OCI-LY1 (cell line): ENCODE data around the gene FHIT.

Experiments used
- H2AFZ ChIP-seq: fragments of 200-600 bp; sonication (generic), shearing (Covaris generic); 2 replicates; pipeline ENCODE4 v1.6.0; 2014; ENCODE audit warnings: antibody characterized with exemption, mild to moderate bottlenecking, low read length
- H3F3A ChIP-seq: fragments of 200-600 bp; sonication (generic), shearing (Covaris generic); 2 replicates; pipeline ENCODE4 v1.6.0; 2014; ENCODE audit warnings: mild to moderate bottlenecking, antibody characterized with exemption, low read length, moderate library complexity; ENCODE audit not compliant: insufficient read depth
- H3K27ac ChIP-seq: fragments of 200-600 bp; sonication (generic); 2 replicates; pipeline ENCODE4 v1.5.1; 2014; ENCODE audit warnings: low read length, mixed run types, mild to moderate bottlenecking, low read depth; ENCODE audit not compliant: poor library complexity, severe bottlenecking
- H3K27me3 ChIP-seq: fragments of 200-600 bp; sonication (generic); 2 replicates; pipeline ENCODE4 v1.6.0; 2014; ENCODE audit warnings: antibody characterized with exemption, mild to moderate bottlenecking, low read length, moderate library complexity; ENCODE audit not compliant: insufficient read depth
- H3K36me3 ChIP-seq: fragments of 200-600 bp; sonication (generic); 2 replicates; pipeline ENCODE4 v1.6.1; 2014; ENCODE audit warnings: mild to moderate bottlenecking, antibody characterized with exemption, low read length, moderate library complexity, mixed read lengths; ENCODE audit not compliant: insufficient read depth
- H3K4me1 ChIP-seq: fragments of 200-600 bp; sonication (generic); 2 replicates; pipeline ENCODE4 v1.5.1; 2014; ENCODE audit warnings: mild to moderate bottlenecking, low read length, moderate library complexity; ENCODE audit not compliant: insufficient read depth, severe bottlenecking
- H3K4me2 ChIP-seq: fragments of 200-600 bp; sonication (generic), shearing (Covaris generic); 2 replicates; pipeline ENCODE4 v1.6.1; 2014; ENCODE audit warnings: low read length
- H3K4me3 ChIP-seq: fragments of 200-600 bp; sonication (generic); 2 replicates; pipeline ENCODE4 v1.5.1; 2014; ENCODE audit warnings: low read length, low read depth, mild to moderate bottlenecking, mixed read lengths; ENCODE audit not compliant: poor library complexity, severe bottlenecking
- H3K79me2 ChIP-seq: fragments of 200-600 bp; shearing (Covaris generic); 2 replicates; pipeline ENCODE4 v1.6.1; 2016; ENCODE audit warnings: mixed run types, low read length, mixed read lengths; ENCODE audit not compliant: insufficient read depth
- H3K9ac ChIP-seq: fragments of 200-600 bp; sonication (generic), shearing (Covaris generic); 2 replicates; pipeline ENCODE4 v1.6.1; 2014; ENCODE audit warnings: mild to moderate bottlenecking, low read length, mixed read lengths
- H3K9me2 ChIP-seq: fragments of 200-600 bp; sonication (generic), shearing (Covaris generic); 2 replicates; pipeline ENCODE4 v1.6.1; 2014; ENCODE audit warnings: low read depth, mild to moderate bottlenecking, low read length, mixed read lengths
- H3K9me3 ChIP-seq: fragments of 200-600 bp; shearing (Covaris generic); 2 replicates; pipeline ENCODE4 v1.6.1; 2014; ENCODE audit warnings: low read length, mixed read lengths
- H4K20me1 ChIP-seq: fragments of 200-600 bp; sonication (generic), shearing (Covaris generic); 2 replicates; pipeline ENCODE4 v1.6.0; 2016; ENCODE audit warnings: mild to moderate bottlenecking, low read length; ENCODE audit not compliant: insufficient read depth
- EZH2 ChIP-seq: fragments of 200-600 bp; sonication (generic), shearing (Covaris generic); IDR thresholded peaks from 2 replicates; pipeline ENCODE4 v1.8.0; 2017; ENCODE audit warnings: borderline replicate concordance, mixed run types, mild to moderate bottlenecking, antibody characterized with exemption, low read length, moderate library complexity, mixed read lengths
- TF ChIP-seq, protein P1 (sequence below): fragments of 200-600 bp; sonication (generic), shearing (Covaris generic); IDR thresholded peaks from 2 replicates; pipeline ENCODE4 v1.5.1; 2017; ENCODE audit warnings: mild to moderate bottlenecking, antibody characterized with exemption, low read length, moderate library complexity, mixed read lengths

FHIT gene

DNA sequence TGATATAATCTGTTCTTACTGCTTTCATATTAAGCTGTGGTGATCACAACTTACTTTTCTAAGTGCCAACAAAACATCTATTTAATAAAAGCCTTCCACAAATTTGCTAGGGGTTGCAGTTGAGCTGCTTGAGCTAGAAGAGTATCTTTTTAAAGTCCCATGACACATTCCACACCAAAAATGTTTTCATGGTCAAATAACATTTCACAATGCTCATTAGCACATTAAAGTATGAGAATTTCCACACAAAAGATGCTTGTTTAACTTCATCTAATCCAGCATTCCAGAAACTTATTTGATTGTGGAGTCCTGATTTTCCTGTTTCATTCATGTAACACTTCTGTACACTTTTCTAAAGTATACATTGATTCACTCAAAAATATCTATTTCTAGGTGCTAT is 1325.3 kb downstream of the FHIT start:
- Histone ChIP-seq H3K27ac (no peak overlapping the region), H3K27me3 (no peaks in the 10 kb centered on the region), H3F3A (no peaks in the 10 kb centered on the region), H3K4me1 (no peaks in the 10 kb centered on the region), H3K9me3 (no peaks in the 10 kb centered on the region), H3K36me3 (no peaks in the 10 kb centered on the region), H4K20me1 (no peaks in the 10 kb centered on the region), H3K4me2 (no peak overlapping the region), H3K9ac (no peak overlapping the region), H3K4me3 (no peak overlapping the region), H3K79me2 (no peaks in the 10 kb centered on the region), H2AFZ (no peak overlapping the region), H3K9me2 (no peaks in the 10 kb centered on the region)
- no peak for TF ChIP-seq EZH2
- TF ChIP-seq, protein P1, sequence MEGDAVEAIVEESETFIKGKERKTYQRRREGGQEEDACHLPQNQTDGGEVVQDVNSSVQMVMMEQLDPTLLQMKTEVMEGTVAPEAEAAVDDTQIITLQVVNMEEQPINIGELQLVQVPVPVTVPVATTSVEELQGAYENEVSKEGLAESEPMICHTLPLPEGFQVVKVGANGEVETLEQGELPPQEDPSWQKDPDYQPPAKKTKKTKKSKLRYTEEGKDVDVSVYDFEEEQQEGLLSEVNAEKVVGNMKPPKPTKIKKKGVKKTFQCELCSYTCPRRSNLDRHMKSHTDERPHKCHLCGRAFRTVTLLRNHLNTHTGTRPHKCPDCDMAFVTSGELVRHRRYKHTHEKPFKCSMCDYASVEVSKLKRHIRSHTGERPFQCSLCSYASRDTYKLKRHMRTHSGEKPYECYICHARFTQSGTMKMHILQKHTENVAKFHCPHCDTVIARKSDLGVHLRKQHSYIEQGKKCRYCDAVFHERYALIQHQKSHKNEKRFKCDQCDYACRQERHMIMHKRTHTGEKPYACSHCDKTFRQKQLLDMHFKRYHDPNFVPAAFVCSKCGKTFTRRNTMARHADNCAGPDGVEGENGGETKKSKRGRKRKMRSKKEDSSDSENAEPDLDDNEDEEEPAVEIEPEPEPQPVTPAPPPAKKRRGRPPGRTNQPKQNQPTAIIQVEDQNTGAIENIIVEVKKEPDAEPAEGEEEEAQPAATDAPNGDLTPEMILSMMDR = no peak

DNA sequence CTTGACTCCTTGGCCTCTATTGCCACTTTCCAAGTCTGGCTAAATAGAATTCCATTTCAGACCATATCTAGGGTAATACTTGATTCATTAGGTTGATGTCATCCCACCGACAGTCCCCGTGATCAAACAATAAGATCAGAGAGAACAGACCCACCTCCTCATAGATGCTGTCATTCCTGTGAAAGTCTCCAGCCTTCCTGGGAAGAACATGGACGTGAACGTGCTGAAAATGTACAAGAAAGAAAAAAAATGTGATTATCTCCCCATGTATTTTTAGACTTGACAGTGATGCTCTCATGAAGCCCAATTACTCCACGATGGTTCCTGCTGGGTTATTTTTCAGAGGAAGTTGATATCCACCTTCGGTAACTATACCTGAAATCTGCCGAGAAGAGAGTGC is 1329.1 kb downstream of the FHIT start:
- no peak for TF ChIP-seq EZH2
- TF ChIP-seq, protein P1 = no peak
- H3K36me3 ChIP-seq = no peaks in the 10 kb centered on the region

GRCh38 chr3:59920822-59921221 is 1330.4 kb downstream of the FHIT start:
- Histone ChIP-seq H2AFZ (no peak overlapping the region), H3K4me3 (no peak overlapping the region), H3K79me2 (no peaks in the 10 kb centered on the region), H3K36me3 (no peaks in the 10 kb centered on the region), H3K27ac (no peak overlapping the region), H3K4me2 (no peak overlapping the region), H3K27me3 (no peaks in the 10 kb centered on the region), H3K9me2 (no peaks in the 10 kb centered on the region), H4K20me1 (no peaks in the 10 kb centered on the region), H3K9ac (no peak overlapping the region), H3F3A (no peaks in the 10 kb centered on the region), H3K9me3 (no peaks in the 10 kb centered on the region), H3K4me1 (no peaks in the 10 kb centered on the region)
- TF ChIP-seq, protein P1 = no peak
- TF ChIP-seq EZH2 = no peak

More for the DNA sequence above, 1329.1 kb downstream of the FHIT start:
- no peak overlapping the region for H3K27ac ChIP-seq
- H3K79me2 ChIP-seq = no peaks in the 10 kb centered on the region
- no peaks in the 10 kb centered on the region for H3K4me1 ChIP-seq
- no peak overlapping the region for H3K9ac ChIP-seq
- H3K4me2 ChIP-seq = no peak overlapping the region
- H2AFZ ChIP-seq = no peak overlapping the region
- no peaks in the 10 kb centered on the region for H4K20me1 ChIP-seq
- no peak overlapping the region for H3K4me3 ChIP-seq
- H3F3A ChIP-seq = no peaks in the 10 kb centered on the region
- H3K9me3 ChIP-seq = no peaks in the 10 kb centered on the region
- H3K9me2 ChIP-seq = no peaks in the 10 kb centered on the region
- H3K27me3 ChIP-seq = no peaks in the 10 kb centered on the region
